Measurements from ENCODE around the gene COX7B. TPM values are rescaled to one million over a fixed set of nuclear protein-coding genes. Genes with fewer than 3 reads are reported as not detected.

COX7B gene
- total and polyA plus RNA-seq, 10 donors: 101 to 504 (median 156) TPM

DNA sequence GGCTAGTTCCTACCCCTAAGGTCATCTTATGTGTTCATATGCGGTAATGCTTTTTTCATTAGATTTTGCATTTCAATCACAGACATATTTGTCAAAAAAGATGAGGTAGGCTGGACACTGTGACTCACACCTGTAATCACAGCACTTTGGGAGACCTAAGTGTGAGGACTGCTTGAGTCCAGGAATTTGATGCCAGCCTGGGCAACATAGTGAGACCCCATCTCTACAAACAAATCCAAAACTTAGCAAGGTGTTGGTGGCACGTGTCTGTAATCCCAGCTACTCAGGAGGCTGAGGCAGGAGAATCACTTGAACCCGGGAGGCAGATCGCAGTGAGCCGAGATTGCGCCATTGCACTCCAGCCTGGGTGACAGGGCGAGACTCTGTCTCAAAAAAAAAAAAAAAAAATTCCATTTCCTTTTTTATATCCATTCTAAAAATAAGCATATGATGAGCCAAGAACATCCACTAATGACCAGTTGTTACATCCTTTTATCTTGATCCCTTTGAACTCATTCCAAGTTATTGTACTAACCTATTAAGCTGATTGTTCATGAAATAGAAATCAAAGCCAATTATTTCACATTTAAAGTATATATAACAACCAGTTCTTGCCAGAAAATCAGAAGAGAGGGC is 46.8 kb downstream of the COX7B start:
- Histone ChIP-seq H3K4me1 (peaks cover 0 to 20% (median 10%) of the 10 kb centered on the region in 6 donors), H3K4me3 (no peak overlapping the region), H3K27me3 (replicated peaks in 1 of 7) (no peaks in the 10 kb centered on the region), H3K27ac (no peak overlapping the region), H3K36me3 (no peaks in the 10 kb centered on the region), H3K9me3 (no peaks in the 10 kb centered on the region)
- 71 to 86% (median 78%) methylated on average over 6 to 7 of the region's 7 CpGs for WGBS, 5 donors
- intact Hi-C loops (cut with DNase I; ENCODE audit: low total_unique reads): no loop called here
- TF ChIP-seq POLR2AphosphoS5 (IDR thresholded peaks at IDR 0.05) (no peak), POLR2A (IDR thresholded peaks at IDR 0.05) (no peak)
- TF ChIP-seq, protein P1, sequence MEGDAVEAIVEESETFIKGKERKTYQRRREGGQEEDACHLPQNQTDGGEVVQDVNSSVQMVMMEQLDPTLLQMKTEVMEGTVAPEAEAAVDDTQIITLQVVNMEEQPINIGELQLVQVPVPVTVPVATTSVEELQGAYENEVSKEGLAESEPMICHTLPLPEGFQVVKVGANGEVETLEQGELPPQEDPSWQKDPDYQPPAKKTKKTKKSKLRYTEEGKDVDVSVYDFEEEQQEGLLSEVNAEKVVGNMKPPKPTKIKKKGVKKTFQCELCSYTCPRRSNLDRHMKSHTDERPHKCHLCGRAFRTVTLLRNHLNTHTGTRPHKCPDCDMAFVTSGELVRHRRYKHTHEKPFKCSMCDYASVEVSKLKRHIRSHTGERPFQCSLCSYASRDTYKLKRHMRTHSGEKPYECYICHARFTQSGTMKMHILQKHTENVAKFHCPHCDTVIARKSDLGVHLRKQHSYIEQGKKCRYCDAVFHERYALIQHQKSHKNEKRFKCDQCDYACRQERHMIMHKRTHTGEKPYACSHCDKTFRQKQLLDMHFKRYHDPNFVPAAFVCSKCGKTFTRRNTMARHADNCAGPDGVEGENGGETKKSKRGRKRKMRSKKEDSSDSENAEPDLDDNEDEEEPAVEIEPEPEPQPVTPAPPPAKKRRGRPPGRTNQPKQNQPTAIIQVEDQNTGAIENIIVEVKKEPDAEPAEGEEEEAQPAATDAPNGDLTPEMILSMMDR (IDR thresholded peaks at IDR 0.05 in 8 of 11, conservative IDR thresholded peaks at IDR 0.05 in 3 of 11): no peak
- DNase-seq: no peak

DNA sequence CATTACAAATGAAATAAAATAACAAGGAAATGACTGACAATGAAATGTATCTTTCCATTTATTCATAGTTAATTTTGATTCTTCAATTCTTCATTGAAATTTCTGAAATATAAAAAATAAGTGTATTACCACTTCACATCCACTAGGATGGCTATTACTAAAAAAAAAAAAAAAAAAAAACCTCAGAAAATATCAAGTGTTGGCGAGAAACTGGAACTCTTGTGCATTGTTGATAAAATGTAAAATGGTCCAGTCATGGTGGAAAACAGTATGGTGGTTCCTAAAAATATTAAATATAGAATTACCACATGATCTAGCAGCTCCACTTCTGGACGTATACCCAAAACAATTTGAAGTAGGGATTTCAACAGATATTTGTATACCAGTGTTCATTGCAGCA is 47.3 kb downstream of the COX7B start:
- intact Hi-C loops (cut with DNase I; ENCODE audit: low total_unique reads): no loop called here
- TF ChIP-seq, protein P1 (IDR thresholded peaks at IDR 0.05 in 8 of 11, conservative IDR thresholded peaks at IDR 0.05 in 3 of 11): no peak
- TF ChIP-seq POLR2A (IDR thresholded peaks at IDR 0.05) (no peak), POLR2AphosphoS5 (IDR thresholded peaks at IDR 0.05) (no peak)
- Histone ChIP-seq H3K36me3 (no peaks in the 10 kb centered on the region), H3K27ac (no peak overlapping the region), H3K4me1 (peaks cover 0 to 20% (median 10%) of the 10 kb centered on the region in 6 donors), H3K27me3 (replicated peaks in 1 of 7) (no peaks in the 10 kb centered on the region), H3K4me3 (no peak overlapping the region), H3K9me3 (no peaks in the 10 kb centered on the region)
- 80 to 98% (median 89%) methylated on average over 2 of the region's 2 CpGs for WGBS, 5 donors
- DNase-seq: no peak

DNA sequence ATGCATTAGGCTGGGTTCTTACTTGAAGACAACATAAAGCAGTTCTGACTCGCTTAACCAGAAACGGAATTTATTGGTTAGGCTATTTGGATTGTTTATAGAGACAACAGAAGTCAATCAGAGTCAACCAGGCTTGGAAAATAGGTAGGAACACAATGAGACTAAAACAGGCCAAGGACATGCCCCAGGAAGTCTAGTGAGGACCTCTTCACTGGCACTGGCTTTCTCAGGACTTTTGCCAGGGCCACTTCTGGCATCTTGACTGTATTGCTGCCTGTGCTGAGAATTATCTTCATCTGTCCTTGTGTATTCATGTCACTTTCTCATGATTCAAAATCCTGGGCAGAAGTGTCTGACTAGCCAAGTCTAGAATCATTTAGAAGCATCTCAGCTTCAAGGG is 50.6 kb downstream of the COX7B start:
- intact Hi-C loops (cut with DNase I; ENCODE audit: low total_unique reads): no loop called here
- H3K4me1 ChIP-seq: peaks cover 0 to 7% (median 0%) of the 10 kb centered on the region in 6 donors
- H3K27me3 ChIP-seq (replicated peaks in 1 of 7): no peaks in the 10 kb centered on the region
- no peak for DNase-seq
- no peak overlapping the region for H3K4me3 ChIP-seq
- TF ChIP-seq POLR2AphosphoS5 (IDR thresholded peaks at IDR 0.05) (no peak), POLR2A (IDR thresholded peaks at IDR 0.05) (no peak)
- TF ChIP-seq, protein P1 (IDR thresholded peaks at IDR 0.05 in 8 of 11, conservative IDR thresholded peaks at IDR 0.05 in 3 of 11): no peak
- no peaks in the 10 kb centered on the region for H3K36me3 ChIP-seq
- no peaks in the 10 kb centered on the region for H3K9me3 ChIP-seq
- H3K27ac ChIP-seq: no peak overlapping the region
- WGBS, 5 donors: 73 to 100% (median 91%) methylated on average over 2 of the region's 2 CpGs

DNA sequence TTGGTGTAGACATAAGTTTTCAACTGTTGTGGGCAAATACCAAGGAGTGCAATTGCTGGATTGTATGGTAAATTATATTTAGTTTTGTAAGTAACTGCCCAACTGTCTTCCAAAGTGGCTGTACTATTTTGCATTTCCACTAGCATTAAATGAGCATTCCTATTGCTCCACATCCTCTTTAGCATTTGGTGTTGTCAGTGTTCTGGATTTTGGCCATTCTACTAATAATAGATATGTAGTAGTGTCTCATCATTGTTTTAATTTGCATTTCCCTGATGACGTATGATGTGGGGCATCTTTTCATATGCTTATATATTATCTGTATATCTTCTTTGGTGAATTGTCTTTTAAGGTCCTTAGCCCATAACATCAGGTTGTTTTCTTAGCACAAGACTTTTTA is 52.9 kb downstream of the COX7B start:
- intact Hi-C loops (cut with DNase I; ENCODE audit: low total_unique reads): no loop called here
- 69 to 95% (median 80%) methylated on average over 1 of the region's 1 CpG for WGBS, 5 donors
- no peak overlapping the region for H3K27ac ChIP-seq
- H3K36me3 ChIP-seq: no peaks in the 10 kb centered on the region
- H3K4me1 ChIP-seq: peaks cover 0 to 7% (median 0%) of the 10 kb centered on the region in 6 donors
- no peaks in the 10 kb centered on the region for H3K9me3 ChIP-seq
- no peak for DNase-seq
- no peak overlapping the region for H3K4me3 ChIP-seq
- no peaks in the 10 kb centered on the region for H3K27me3 ChIP-seq (replicated peaks in 1 of 7)
- TF ChIP-seq POLR2AphosphoS5 (IDR thresholded peaks at IDR 0.05) (no peak), POLR2A (IDR thresholded peaks at IDR 0.05) (no peak)
- TF ChIP-seq, protein P1 (IDR thresholded peaks at IDR 0.05 in 8 of 11, conservative IDR thresholded peaks at IDR 0.05 in 3 of 11): no peak

All from spleen (tissue), 11 donors.